ENCODE measurements around the gene ACP7. TPM values are rescaled to one million over a fixed set of nuclear protein-coding genes. Genes with fewer than 3 reads are reported as not detected.

ACP7 gene
- total RNA-seq, 1 donor from 2014 or later, result not detected

GRCh38 chr19:39131255-39131755 is 47.1 kb downstream of the ACP7 start:
- intact Hi-C loops (cut with micrococcal nuclease), result no loop called here
- Mint-ChIP-seq H3K9me3 (no peaks in the 10 kb centered on the region), H3K36me3 (ENCODE audit: low read depth) (no peaks in the 10 kb centered on the region), H3K4me3 (no peak overlapping the region), H3K27me3 (ENCODE audit: insufficient read depth) (no peaks in the 10 kb centered on the region), H3K4me1 (ENCODE audit: low read depth) (peaks cover 29% of the 10 kb centered on the region), H3K27ac (no peak overlapping the region)
- no peak for DNase-seq (ENCODE audit: low spot score)

DNA sequence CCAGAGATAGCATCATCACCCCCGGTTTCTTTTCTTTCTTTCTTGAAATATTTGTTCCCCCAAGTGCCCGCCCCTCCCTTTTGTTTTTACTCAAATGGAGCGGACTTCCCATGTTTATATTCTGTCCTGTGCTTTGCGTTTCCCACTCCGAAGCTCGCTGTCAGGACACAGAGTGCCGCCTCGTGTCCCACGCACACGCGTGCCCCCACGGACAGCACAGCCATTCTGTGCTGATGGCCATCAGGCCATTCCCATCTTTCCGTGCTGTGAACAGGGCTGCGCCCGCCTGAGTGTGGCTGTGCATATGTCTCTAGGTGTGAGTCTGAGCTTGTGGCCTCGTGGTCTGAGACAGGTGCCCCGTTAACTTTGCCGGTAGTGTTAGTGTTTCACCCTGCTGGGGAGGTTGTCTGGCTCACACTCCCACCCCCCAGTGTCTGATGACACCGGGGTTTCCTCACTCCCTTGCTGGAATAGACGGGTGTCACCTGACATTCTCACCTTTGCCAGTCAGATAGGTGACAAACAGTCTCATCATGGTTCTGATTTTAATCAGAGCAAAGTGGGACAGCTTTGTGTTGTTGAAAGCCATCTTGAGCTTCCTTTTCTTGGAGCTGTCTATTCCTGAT is 48.3 kb downstream of the ACP7 start:
- H3K36me3 Mint-ChIP-seq (ENCODE audit: low read depth), result no peaks in the 10 kb centered on the region
- intact Hi-C loops (cut with micrococcal nuclease), result no loop called here
- no peak overlapping the region for H3K27ac Mint-ChIP-seq
- H3K4me3 Mint-ChIP-seq, result no peak overlapping the region
- H3K9me3 Mint-ChIP-seq, result no peaks in the 10 kb centered on the region
- H3K27me3 Mint-ChIP-seq (ENCODE audit: insufficient read depth), result no peaks in the 10 kb centered on the region
- peaks cover 26% of the 10 kb centered on the region for H3K4me1 Mint-ChIP-seq (ENCODE audit: low read depth)
- no peak for DNase-seq (ENCODE audit: low spot score)

DNA sequence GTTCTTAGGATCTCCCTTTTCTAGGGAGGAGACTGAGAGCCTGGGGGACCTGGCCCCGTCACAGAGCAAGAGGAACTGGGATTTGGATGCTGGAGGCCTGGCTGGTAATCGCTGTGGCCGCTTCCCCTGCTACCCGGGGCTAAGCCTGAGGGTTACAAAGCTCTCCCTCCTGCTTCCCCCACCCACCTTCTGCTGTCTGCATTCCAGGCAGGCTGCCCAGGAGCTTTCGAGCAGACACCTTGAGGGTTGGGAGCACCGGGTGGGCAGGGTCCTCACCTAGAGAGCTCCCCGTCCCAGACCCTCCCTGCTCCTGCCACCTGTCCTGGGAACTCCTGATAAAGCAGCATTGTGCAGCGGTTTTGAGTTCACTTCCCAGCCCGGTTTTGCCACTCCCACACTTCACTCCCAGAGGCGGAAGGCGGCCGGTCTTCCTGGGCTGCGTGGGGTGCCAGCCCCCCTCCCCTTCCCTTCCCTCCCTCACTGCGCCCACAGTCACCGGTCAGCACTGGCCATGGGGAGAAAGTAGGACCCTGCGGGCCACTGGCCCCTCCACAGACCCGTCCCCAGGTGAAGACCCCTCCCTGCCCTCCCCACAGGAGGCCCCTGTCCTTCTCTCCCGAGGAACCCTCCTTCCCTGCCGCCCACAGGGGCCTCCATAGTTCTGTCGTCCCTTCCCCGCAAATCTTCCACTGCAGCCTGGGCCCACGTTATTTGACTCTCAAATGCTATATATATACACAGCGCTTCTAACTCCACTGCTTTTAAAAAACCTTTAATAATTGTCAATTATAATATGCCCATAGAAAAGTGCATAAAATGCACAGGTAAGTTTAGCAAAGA is 49.5 kb downstream of the ACP7 start:
- intact Hi-C loops (cut with micrococcal nuclease), result no loop called here
- peaks cover 21% of the 10 kb centered on the region for H3K4me1 Mint-ChIP-seq (ENCODE audit: low read depth)
- no peaks in the 10 kb centered on the region for H3K9me3 Mint-ChIP-seq
- no peak overlapping the region for H3K27ac Mint-ChIP-seq
- H3K36me3 Mint-ChIP-seq (ENCODE audit: low read depth), result no peaks in the 10 kb centered on the region
- H3K27me3 Mint-ChIP-seq (ENCODE audit: insufficient read depth), result no peaks in the 10 kb centered on the region
- no peak for DNase-seq (ENCODE audit: low spot score)
- no peak overlapping the region for H3K4me3 Mint-ChIP-seq

- no peak for DNase-seq (ENCODE audit: low spot score)
- Mint-ChIP-seq H3K9me3 (no peaks in the 10 kb centered on the region), H3K36me3 (ENCODE audit: low read depth) (no peaks in the 10 kb centered on the region), H3K4me1 (ENCODE audit: low read depth) (peaks cover 21% of the 10 kb centered on the region), H3K4me3 (no peak overlapping the region), H3K27ac (no peak overlapping the region), H3K27me3 (ENCODE audit: insufficient read depth) (no peaks in the 10 kb centered on the region)
- intact Hi-C loops (cut with micrococcal nuclease), result no loop called here
These were observed 51.5 kb downstream of the ACP7 start for GRCh38 chr19:39135701-39136100.

GRCh38 chr19:39136225-39136940 is 52.2 kb downstream of the ACP7 start:
- Mint-ChIP-seq H3K36me3 (ENCODE audit: low read depth) (no peaks in the 10 kb centered on the region), H3K27ac (no peak overlapping the region), H3K9me3 (no peaks in the 10 kb centered on the region), H3K4me3 (no peak overlapping the region), H3K4me1 (ENCODE audit: low read depth) (peaks cover 21% of the 10 kb centered on the region), H3K27me3 (ENCODE audit: insufficient read depth) (no peaks in the 10 kb centered on the region)
- no peak for DNase-seq (ENCODE audit: low spot score)
- intact Hi-C loops (cut with micrococcal nuclease), result no loop called here

DNA sequence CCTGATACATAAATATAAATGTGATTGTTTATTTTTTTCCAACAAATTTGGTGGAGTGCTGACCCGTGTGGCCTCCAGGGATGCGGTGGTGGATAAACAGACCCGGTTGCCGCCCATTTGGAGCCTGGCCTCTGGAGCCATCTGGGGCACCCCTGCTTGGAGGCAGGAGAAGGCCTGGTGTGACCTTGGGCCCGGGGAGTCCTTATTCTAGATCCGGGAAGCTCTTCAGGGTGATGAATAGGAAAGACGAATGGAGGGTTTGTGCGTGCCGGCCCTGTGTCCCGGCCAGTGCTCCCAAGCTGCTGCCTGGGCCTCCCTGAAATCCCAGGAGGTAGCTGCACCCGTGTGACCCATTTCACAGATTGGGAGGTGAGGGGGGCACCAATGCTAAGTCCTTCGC is 53.0 kb downstream of the ACP7 start:
- H3K4me3 Mint-ChIP-seq, result no peak overlapping the region
- H3K27ac Mint-ChIP-seq, result no peak overlapping the region
- peaks cover 20% of the 10 kb centered on the region for H3K4me1 Mint-ChIP-seq (ENCODE audit: low read depth)
- H3K9me3 Mint-ChIP-seq, result no peaks in the 10 kb centered on the region
- DNase-seq (ENCODE audit: low spot score), result no peak
- no peaks in the 10 kb centered on the region for H3K27me3 Mint-ChIP-seq (ENCODE audit: insufficient read depth)
- intact Hi-C loops (cut with micrococcal nuclease), result no loop called here
- no peaks in the 10 kb centered on the region for H3K36me3 Mint-ChIP-seq (ENCODE audit: low read depth)

- peaks cover 10% of the 10 kb centered on the region for H3K4me1 Mint-ChIP-seq (ENCODE audit: low read depth)
- intact Hi-C loops (cut with micrococcal nuclease), result no loop called here
- H3K36me3 Mint-ChIP-seq (ENCODE audit: low read depth), result no peaks in the 10 kb centered on the region
- no peak overlapping the region for H3K4me3 Mint-ChIP-seq
- DNase-seq (ENCODE audit: low spot score), result no peak
- H3K27me3 Mint-ChIP-seq (ENCODE audit: insufficient read depth), result no peaks in the 10 kb centered on the region
- no peak overlapping the region for H3K27ac Mint-ChIP-seq
- no peaks in the 10 kb centered on the region for H3K9me3 Mint-ChIP-seq
These were observed 54.3 kb downstream of the ACP7 start for GRCh38 chr19:39138221-39139211.

DNA sequence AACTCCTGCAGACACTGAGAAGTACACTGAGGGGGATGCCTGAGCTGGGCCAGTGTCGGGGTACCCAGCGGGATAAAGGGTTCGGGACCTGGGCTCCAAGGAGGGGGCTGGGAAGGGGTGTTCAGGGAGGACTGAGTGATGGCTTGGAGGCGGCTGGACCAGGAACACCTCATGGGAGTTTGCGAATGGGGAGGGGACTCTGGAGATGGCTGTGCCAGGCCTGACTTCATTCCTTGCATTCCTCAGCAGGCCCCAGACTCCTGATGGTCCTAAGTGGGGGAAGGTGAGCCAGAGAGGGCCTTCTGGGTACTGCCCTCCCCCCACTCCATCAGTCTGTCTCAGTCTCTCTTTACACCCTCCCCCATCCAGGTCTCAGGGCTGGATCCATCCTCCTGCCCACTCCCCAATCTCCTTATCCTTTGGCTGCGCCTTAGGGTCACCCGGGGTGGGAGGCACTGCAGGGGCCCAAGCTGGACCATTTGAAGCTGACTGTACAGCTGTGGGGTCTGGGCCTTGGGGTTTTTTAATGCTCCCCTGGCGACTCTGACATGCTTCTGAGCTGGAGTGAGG is 55.2 kb downstream of the ACP7 start:
- DNase-seq (ENCODE audit: low spot score), result no peak
- H3K36me3 Mint-ChIP-seq (ENCODE audit: low read depth), result no peaks in the 10 kb centered on the region
- H3K27me3 Mint-ChIP-seq (ENCODE audit: insufficient read depth), result no peaks in the 10 kb centered on the region
- H3K4me3 Mint-ChIP-seq, result no peak overlapping the region
- H3K4me1 Mint-ChIP-seq (ENCODE audit: low read depth), result peaks cover 10% of the 10 kb centered on the region
- H3K9me3 Mint-ChIP-seq, result no peaks in the 10 kb centered on the region
- H3K27ac Mint-ChIP-seq, result no peak overlapping the region
- intact Hi-C loops (cut with micrococcal nuclease), result no loop called here

GRCh38 chr19:39139971-39140453 is 55.8 kb downstream of the ACP7 start:
- DNase-seq (ENCODE audit: low spot score), result no peak
- no peaks in the 10 kb centered on the region for H3K36me3 Mint-ChIP-seq (ENCODE audit: low read depth)
- intact Hi-C loops (cut with micrococcal nuclease), result no loop called here
- H3K4me1 Mint-ChIP-seq (ENCODE audit: low read depth), result peaks cover 10% of the 10 kb centered on the region
- no peaks in the 10 kb centered on the region for H3K9me3 Mint-ChIP-seq
- H3K27ac Mint-ChIP-seq, result no peak overlapping the region
- H3K27me3 Mint-ChIP-seq (ENCODE audit: insufficient read depth), result no peaks in the 10 kb centered on the region
- no peak overlapping the region for H3K4me3 Mint-ChIP-seq

DNA sequence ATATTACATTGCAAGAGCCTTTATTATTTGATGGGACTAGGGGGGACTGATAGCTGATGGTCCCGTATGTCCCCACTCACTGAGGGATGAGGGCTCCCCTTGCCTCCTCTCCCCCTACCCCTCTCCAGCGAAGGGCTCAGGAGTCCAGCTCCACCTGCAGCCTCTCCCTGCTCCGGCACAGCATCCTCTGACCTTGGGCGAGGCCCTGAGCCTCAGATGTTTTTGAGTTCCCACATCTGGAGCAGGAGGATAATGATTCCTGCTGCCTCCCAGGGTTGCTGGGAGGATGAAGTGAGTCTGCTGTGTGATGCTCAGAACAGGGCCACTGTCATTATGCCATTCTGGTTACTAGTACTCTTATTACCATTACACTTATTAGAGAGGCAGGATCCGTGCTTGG is 56.4 kb downstream of the ACP7 start:
- DNase-seq (ENCODE audit: low spot score), result no peak
- intact Hi-C loops (cut with micrococcal nuclease), result no loop called here
- Mint-ChIP-seq H3K4me3 (no peak overlapping the region), H3K36me3 (ENCODE audit: low read depth) (no peaks in the 10 kb centered on the region), H3K27me3 (ENCODE audit: insufficient read depth) (no peaks in the 10 kb centered on the region), H3K27ac (no peak overlapping the region), H3K4me1 (ENCODE audit: low read depth) (peaks cover 10% of the 10 kb centered on the region), H3K9me3 (no peaks in the 10 kb centered on the region)

DNA sequence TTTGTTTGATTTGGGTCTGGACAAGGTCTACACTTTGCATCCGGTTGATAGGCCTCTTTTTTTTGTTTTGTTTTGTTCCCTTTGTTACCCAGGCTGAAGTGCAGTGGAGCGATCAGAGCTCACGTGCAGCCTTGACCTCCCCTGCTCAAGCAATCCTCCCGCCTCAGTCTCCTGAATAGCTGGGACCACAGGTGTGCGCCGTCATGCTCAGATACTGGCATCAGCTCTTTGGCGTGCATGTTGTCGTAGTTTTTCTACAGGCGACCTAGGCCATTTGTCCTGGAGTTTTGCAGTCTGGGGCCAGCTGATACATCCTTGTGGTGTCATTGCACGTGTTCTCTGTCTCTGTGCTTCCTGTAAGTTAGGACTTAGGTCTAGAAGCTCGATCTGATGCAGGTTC is 57.8 kb downstream of the ACP7 start:
- H3K4me1 Mint-ChIP-seq (ENCODE audit: low read depth), result peaks cover 2% of the 10 kb centered on the region
- intact Hi-C loops (cut with micrococcal nuclease), result no loop called here
- H3K36me3 Mint-ChIP-seq (ENCODE audit: low read depth), result no peaks in the 10 kb centered on the region
- H3K4me3 Mint-ChIP-seq, result no peak overlapping the region
- DNase-seq (ENCODE audit: low spot score), result no peak
- H3K27ac Mint-ChIP-seq, result no peak overlapping the region
- H3K9me3 Mint-ChIP-seq, result no peaks in the 10 kb centered on the region
- no peaks in the 10 kb centered on the region for H3K27me3 Mint-ChIP-seq (ENCODE audit: insufficient read depth)

DNA sequence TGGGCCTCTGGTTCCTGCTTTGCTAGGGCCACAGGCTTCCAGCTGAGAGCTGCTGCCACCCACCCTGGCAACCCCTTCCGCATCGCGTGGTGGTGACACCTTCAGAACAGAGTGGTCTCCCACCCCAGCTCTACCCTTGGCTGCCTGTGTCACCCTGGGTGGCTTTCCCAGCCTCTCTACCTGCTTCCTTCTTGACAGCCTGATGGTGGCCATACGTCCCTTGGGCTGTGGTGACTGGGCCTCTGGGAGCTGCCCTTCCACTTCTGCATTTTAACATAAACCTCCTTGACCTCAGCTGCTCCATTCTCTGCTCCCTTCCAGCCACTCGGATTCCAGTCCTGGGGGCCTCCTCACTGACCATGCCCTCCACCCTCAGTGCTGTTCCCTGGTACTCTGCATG is 58.5 kb downstream of the ACP7 start:
- H3K4me1 Mint-ChIP-seq (ENCODE audit: low read depth), result no peaks in the 10 kb centered on the region
- no peaks in the 10 kb centered on the region for H3K9me3 Mint-ChIP-seq
- intact Hi-C loops (cut with micrococcal nuclease), result no loop called here
- DNase-seq (ENCODE audit: low spot score), result no peak
- no peak overlapping the region for H3K4me3 Mint-ChIP-seq
- H3K27me3 Mint-ChIP-seq (ENCODE audit: insufficient read depth), result no peaks in the 10 kb centered on the region
- no peak overlapping the region for H3K27ac Mint-ChIP-seq
- H3K36me3 Mint-ChIP-seq (ENCODE audit: low read depth), result no peaks in the 10 kb centered on the region

Measured in activated T-helper 1 cell treated with anti-CD3 and anti-CD28 coated beads, Interleukin-12 subunit alpha, Interleukin-12 subunit beta, Interleukin-2, Interleukin-4 antibody, amounts not matched to agents 30 ng/mL and 10 ng/mL and 1 ng/mL, durations not matched to agents 14 hours and 24 hours and 36 hours (primary cell).